Pancreas (tissue), 10 donors: Measurements from ENCODE around the gene LRP10. TPM values are rescaled to one million over a fixed set of nuclear protein-coding genes. Genes with fewer than 3 reads are reported as not detected.

ENCODE experiments used
- ATAC-seq, 4 donors: fragments of 200-7000 bp; cut with Tn5 transposase; one replicate each; pipeline versions ENCODE4 v1.8.0 to v1.9.1; 2020; ENCODE audit warnings: mild to moderate bottlenecking in 4 of 4, moderate library complexity in 4 of 4
- DNase-seq, 6 donors: peaks; one replicate each; pipeline ENCODE4 v3.0.0-alpha.2; 2020
- FAIRE-seq: peaks from 2 replicates; lab custom pipeline; 2012; peaks lifted over from hg19 to GRCh38; lab: Jason Lieb, UNC
- H3K27ac ChIP-seq, 4 donors: fragments of 200-600 bp; sonication (generic); 1 replicate in 3 of 4; 2 replicates in 1 of 4; pipeline versions ENCODE4 v1.5.0 to v1.8.0; 2020
- H3K27me3 ChIP-seq, 4 donors: fragments of 200-600 bp; one replicate each; pipeline ENCODE4 v1.8.0; 2021
- H3K36me3 ChIP-seq, 3 donors: fragments of 200-600 bp; sonication (generic) in 1 of 3; one replicate each; pipeline versions ENCODE4 v1.5.0 to v1.8.0; 2020 to 2021
- H3K4me1 ChIP-seq, 3 donors: fragments of 200-600 bp; one replicate each; pipeline ENCODE4 v1.8.0; 2021
- H3K4me3 ChIP-seq, 4 donors: fragments of 200-600 bp; sonication (generic) in 2 of 4; one replicate each; pipeline versions ENCODE4 v1.5.0 to v1.8.0; 2020 to 2021
- H3K9me3 ChIP-seq, 4 donors: fragments of 200-600 bp; one replicate each; pipeline ENCODE4 v1.8.0; 2021
- WGBS, 2 donors: extraction: QIAGEN DNeasy Blood & Tissue Kit; methylation state at CpG; one replicate each; pipeline ENCODE4 v1.1.7; 2013; 5-methylcytosine and 5-hydroxymethylcytosine counted together
- intact Hi-C, 3 donors: fragments of 100-400 bp; cut with DNase I; formaldehyde crosslinking; loops; one replicate each; pipeline versions ENCODE4 v1.11.1 to v1.14.2; 2022
- polyA plus RNA-seq, 2 donors: library from polyadenylated mRNA; stranded (reverse); fragments of 200-250 nt; gene quantifications; one replicate each; pipeline ENCODE4 v1.2.3, GENCODE V29; 2013
- total RNA-seq, 6 donors: library from RNA; stranded (reverse); fragmentation: NEBNext Ultra II Directional in 4 of 6; extraction: Animal tissue kit (Norgen Biotek cat#: 25700) in 4 of 6; gene quantifications; one replicate each; pipeline versions ENCODE4 v1.2.1 to v1.2.4, GENCODE V29; 2021 to 2023
- TF ChIP-seq, protein P1 (sequence below), 4 donors: fragments of 200-600 bp; sonication (generic) in 3 of 4; IDR thresholded peaks; one replicate each; pipeline versions ENCODE4 v1.5.0 to v1.8.0; 2021; ENCODE audit warnings: antibody characterized with exemption in 4 of 4
- donor health status: healthy with polysubstance abuse.
- donor health status: DM: no; HTN: no; CAD: no; lungs with moderate emphysema.
- donor health status: DM: no; HTN: no; CAD: no.
- donor health status: control.
- donor health status: control.
- donor health status: Bipolar disorder and iron deficiency.
- donor health status: DM: yes; HTN: yes; CAD: no.
- donor health status: DM: no; HTN: no; CAD: no.
- donor health status: DM: no; HTN: no; CAD: no.
- donor health status: DM: yes; HTN: yes; CAD: no.

LRP10 gene
- total and polyA plus RNA-seq, 8 donors: 14.7 to 86.2 (median 50.2) TPM

DNA sequence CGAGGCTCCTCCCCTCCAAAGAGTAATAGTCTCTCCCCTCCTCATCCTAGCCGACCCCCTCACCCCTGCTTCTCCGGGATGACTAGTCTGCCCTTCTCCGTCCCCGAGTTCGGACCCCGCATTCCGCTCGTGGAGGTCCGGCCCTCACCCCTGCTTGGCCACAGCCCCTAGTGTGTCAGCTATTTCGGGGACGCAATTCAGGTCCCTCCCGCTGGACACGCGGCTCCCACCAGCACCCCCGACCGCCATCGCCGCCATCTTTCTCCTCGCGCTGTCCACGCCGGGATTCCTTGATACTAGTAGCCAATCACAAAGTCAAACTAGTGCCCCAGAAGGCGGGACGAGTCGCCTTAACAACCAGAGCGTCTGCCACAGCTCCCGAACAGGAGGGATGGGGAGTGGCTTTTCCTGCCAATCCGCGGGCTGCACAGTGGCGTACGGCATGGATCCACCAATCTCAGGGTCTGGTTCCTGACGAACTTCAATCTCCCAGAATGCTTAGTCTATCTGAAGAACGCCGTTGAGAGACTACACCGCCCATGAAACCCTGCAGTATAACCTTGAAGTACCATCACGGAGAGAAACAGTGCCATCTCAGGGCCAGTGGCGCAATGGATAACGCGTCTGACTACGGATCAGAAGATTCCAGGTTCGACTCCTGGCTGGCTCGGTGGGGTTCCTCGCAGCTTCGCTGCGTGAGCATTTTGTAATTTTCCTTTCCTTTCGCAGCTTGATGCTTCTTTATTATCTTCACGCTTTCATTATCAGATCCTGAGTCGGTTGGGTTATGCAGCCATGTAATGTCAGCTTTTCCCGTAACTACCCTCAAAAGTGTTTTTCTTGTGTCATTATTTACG lies 57.8 kb downstream of the LRP10 start, which contains the start of gene PRMT5:
TSS of gene PRMT5 (minus strand) at position 273 of the 857 bp plus-strand sequence. CDS start at position 258, 15 bp downstream.
- H3K4me1 ChIP-seq: peaks cover 0 to 15% (median 3%) of the 10 kb centered on the region in 3 donors
- intact Hi-C loops: no loop called here
- FAIRE-seq (peak; percentile 86), DNase-seq (peak; percentile 90 to 99 (median 99)), ATAC-seq (peak; percentile 92 to 97 (median 93))
- H3K27ac ChIP-seq: peak within 1 kb of the TSS; percentile 57 to 91 (median 73)
- no peaks in the 10 kb centered on the region for H3K9me3 ChIP-seq
- H3K27me3 ChIP-seq: no peaks in the 10 kb centered on the region
- peaks cover 0 to 8% (median 3%) of the 10 kb centered on the region in 3 donors for H3K36me3 ChIP-seq
- peak within 1 kb of the TSS; percentile 49 to 70 (median 60) for H3K4me3 ChIP-seq
- WGBS, 2 donors: 0% methylated on average over 51 of the region's 51 CpGs
- TF ChIP-seq, protein P1, sequence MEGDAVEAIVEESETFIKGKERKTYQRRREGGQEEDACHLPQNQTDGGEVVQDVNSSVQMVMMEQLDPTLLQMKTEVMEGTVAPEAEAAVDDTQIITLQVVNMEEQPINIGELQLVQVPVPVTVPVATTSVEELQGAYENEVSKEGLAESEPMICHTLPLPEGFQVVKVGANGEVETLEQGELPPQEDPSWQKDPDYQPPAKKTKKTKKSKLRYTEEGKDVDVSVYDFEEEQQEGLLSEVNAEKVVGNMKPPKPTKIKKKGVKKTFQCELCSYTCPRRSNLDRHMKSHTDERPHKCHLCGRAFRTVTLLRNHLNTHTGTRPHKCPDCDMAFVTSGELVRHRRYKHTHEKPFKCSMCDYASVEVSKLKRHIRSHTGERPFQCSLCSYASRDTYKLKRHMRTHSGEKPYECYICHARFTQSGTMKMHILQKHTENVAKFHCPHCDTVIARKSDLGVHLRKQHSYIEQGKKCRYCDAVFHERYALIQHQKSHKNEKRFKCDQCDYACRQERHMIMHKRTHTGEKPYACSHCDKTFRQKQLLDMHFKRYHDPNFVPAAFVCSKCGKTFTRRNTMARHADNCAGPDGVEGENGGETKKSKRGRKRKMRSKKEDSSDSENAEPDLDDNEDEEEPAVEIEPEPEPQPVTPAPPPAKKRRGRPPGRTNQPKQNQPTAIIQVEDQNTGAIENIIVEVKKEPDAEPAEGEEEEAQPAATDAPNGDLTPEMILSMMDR (IDR thresholded peaks at IDR 0.05): no peak

DNA sequence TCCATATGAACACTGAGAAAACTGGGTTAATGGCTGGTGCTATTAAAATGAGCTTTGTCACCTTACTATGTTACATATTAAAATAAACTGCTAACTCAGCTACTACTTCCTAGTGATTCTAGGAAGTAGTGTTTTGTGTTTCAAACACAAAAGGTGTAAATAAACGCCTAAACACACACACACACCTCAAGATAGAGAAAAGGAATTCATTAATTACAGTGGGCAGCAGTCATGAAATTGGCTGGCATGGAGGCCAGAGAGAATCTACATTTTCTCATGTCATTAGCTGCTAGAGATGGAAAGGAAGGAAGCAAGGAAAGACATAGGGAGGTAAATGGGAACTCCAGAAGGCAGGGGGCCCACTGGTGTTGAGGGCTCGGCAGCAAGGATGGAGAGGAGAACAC lies 58.4 kb downstream of the LRP10 start:
- WGBS, 2 donors: 12 to 16% methylated on average over 2 of the region's 2 CpGs
- intact Hi-C loops: no loop called here
- peaks cover 0 to 15% (median 3%) of the 10 kb centered on the region in 3 donors for H3K4me1 ChIP-seq
- H3K9me3 ChIP-seq: no peaks in the 10 kb centered on the region
- TF ChIP-seq, protein P1 (IDR thresholded peaks at IDR 0.05): no peak
- no peaks in the 10 kb centered on the region for H3K27me3 ChIP-seq
- ATAC-seq (peak; percentile 14 to 32 (median 24)), DNase-seq (no peak), FAIRE-seq (no peak)
- peak overlapping the region; percentile 57 to 91 (median 73) for H3K27ac ChIP-seq
- peaks cover 0 to 2% (median 0%) of the 10 kb centered on the region in 3 donors for H3K36me3 ChIP-seq
- peak overlapping the region in 2 of 4 donors; percentile 30 to 57 for H3K4me3 ChIP-seq

Other genes starting within 250 kb of the LRP10 start
- under 1 TPM in 1 of 6 donors, not detected in 5; 0.03 TPM for gene OR6J1, start 227.4 kb upstream of the LRP10 start, total RNA-seq
- under 1 TPM in 1 of 2 donors, not detected in 1; 0.05 TPM for gene OR6J1, start 227.4 kb upstream of the LRP10 start, polyA plus RNA-seq
- gene OXA1L, start 105.1 kb upstream of the LRP10 start, total RNA-seq: 10 to 100 TPM; 48.1 to 76.2 (median 53.2) TPM
- gene OXA1L, start 105.1 kb upstream of the LRP10 start, polyA plus RNA-seq: 10 to 100 TPM; 56.7 to 91.2 TPM
- 10 to 100 TPM in 1 of 6 donors, 1 to 10 TPM in 5; 2.9 to 13.1 (median 5.7) TPM for gene SLC7A7, start 56.3 kb upstream of the LRP10 start, total RNA-seq
- gene SLC7A7, start 56.3 kb upstream of the LRP10 start, polyA plus RNA-seq: 1 to 10 TPM; 4.9 to 9.9 TPM
- gene MRPL52, start 41.9 kb upstream of the LRP10 start, total RNA-seq: 10 to 100 TPM; 29.1 to 47.6 (median 43.0) TPM
- 10 to 100 TPM; 57.1 to 85.0 TPM for gene MRPL52, start 41.9 kb upstream of the LRP10 start, polyA plus RNA-seq
- gene MMP14, start 35.2 kb upstream of the LRP10 start, total RNA-seq: 100 to 1,000 TPM in 1 of 6 donors, 10 to 100 TPM in 5; 21.5 to 146 (median 34.0) TPM
- gene MMP14, start 35.2 kb upstream of the LRP10 start, polyA plus RNA-seq: 10 to 100 TPM; 18.7 to 61.8 TPM
- gene REM2, start 11.5 kb downstream of the LRP10 start, total RNA-seq: under 1 TPM in 5 of 6 donors, not detected in 1; 0.16 to 0.41 (median 0.28) TPM
- 1 to 10 TPM in 1 of 2 donors, under 1 TPM in 1; 0.72 to 2.5 TPM for gene REM2, start 11.5 kb downstream of the LRP10 start, polyA plus RNA-seq
- 10 to 100 TPM; 20.9 to 39.4 (median 30.6) TPM for gene RBM23, start 47.4 kb downstream of the LRP10 start, total RNA-seq
- gene RBM23, start 47.4 kb downstream of the LRP10 start, polyA plus RNA-seq: 10 to 100 TPM; 30.4 to 58.6 TPM
- gene PRMT5, start 57.6 kb downstream of the LRP10 start, total RNA-seq: 10 to 100 TPM; 16.3 to 31.8 (median 29.2) TPM
- gene PRMT5, start 57.6 kb downstream of the LRP10 start, polyA plus RNA-seq: 10 to 100 TPM; 15.6 to 27.5 TPM
- gene HAUS4, start 85.3 kb downstream of the LRP10 start, total RNA-seq: 10 to 100 TPM; 18.4 to 31.8 (median 23.4) TPM
- gene HAUS4, start 85.3 kb downstream of the LRP10 start, polyA plus RNA-seq: 10 to 100 TPM; 13.6 to 17.0 TPM
- gene AJUBA, start 110.8 kb downstream of the LRP10 start, total RNA-seq: 10 to 100 TPM in 2 of 6 donors, 1 to 10 TPM in 4; 5.4 to 17.8 (median 9.1) TPM
- 1 to 10 TPM; 6.3 to 9.5 TPM for gene AJUBA, start 110.8 kb downstream of the LRP10 start, polyA plus RNA-seq
- 1 to 10 TPM; 4.3 to 7.5 (median 5.4) TPM for gene C14orf93, start 138.4 kb downstream of the LRP10 start, total RNA-seq
- gene C14orf93, start 138.4 kb downstream of the LRP10 start, polyA plus RNA-seq: 10 to 100 TPM in 1 of 2 donors, 1 to 10 TPM in 1; 8.3 to 11.3 TPM
- 10 to 100 TPM; 29.6 to 50.4 (median 45.9) TPM for gene PSMB5, start 163.2 kb downstream of the LRP10 start, total RNA-seq
- gene PSMB5, start 163.2 kb downstream of the LRP10 start, polyA plus RNA-seq: 10 to 100 TPM; 31.8 to 62.9 TPM
- not detected for gene PSMB11, start 170.5 kb downstream of the LRP10 start, total RNA-seq
- gene PSMB11, start 170.5 kb downstream of the LRP10 start, polyA plus RNA-seq: under 1 TPM in 1 of 2 donors, not detected in 1; 0.05 TPM
- gene CDH24, start 185.8 kb downstream of the LRP10 start, total RNA-seq: 1 to 10 TPM in 5 of 6 donors, under 1 TPM in 1; 0.91 to 3.4 (median 1.3) TPM
- 10 to 100 TPM in 1 of 2 donors, 1 to 10 TPM in 1; 9.6 to 11.8 TPM for gene CDH24, start 185.8 kb downstream of the LRP10 start, polyA plus RNA-seq
- gene ACIN1, start 223.4 kb downstream of the LRP10 start, total RNA-seq: 100 to 1,000 TPM in 1 of 6 donors, 10 to 100 TPM in 5; 43.1 to 106 (median 55.9) TPM
- gene ACIN1, start 223.4 kb downstream of the LRP10 start, polyA plus RNA-seq: 100 to 1,000 TPM; 134 to 152 TPM
- gene C14orf119, start 223.8 kb downstream of the LRP10 start, total RNA-seq: 10 to 100 TPM in 4 of 6 donors, 1 to 10 TPM in 2; 7.5 to 22.7 (median 13.6) TPM
- 10 to 100 TPM; 10.4 to 20.8 TPM for gene C14orf119, start 223.8 kb downstream of the LRP10 start, polyA plus RNA-seq
- not detected for gene CIROP, start 233.2 kb downstream of the LRP10 start, total RNA-seq
- gene CIROP, start 233.2 kb downstream of the LRP10 start, polyA plus RNA-seq: not detected
- gene CEBPE, start 247.5 kb downstream of the LRP10 start, total RNA-seq: not detected
- gene CEBPE, start 247.5 kb downstream of the LRP10 start, polyA plus RNA-seq: not detected